ENCODE results near the gene COX4I2.

COX4I2 gene

GRCh38 chr20:31662372-31662854 is 24.7 kb downstream of the COX4I2 start:
- TF ChIP-seq CTCF (conservative IDR thresholded peaks at IDR 0.05; ENCODE audit: low read depth, low read length): no peak
- H3K4me3 ChIP-seq (ENCODE audit: low read depth, low read length): no peak overlapping the region
- DNase-seq (ENCODE audit: low read depth): no peak

- H3K4me3 ChIP-seq (ENCODE audit: low read depth, low read length): no peak overlapping the region
- TF ChIP-seq CTCF (conservative IDR thresholded peaks at IDR 0.05; ENCODE audit: low read depth, low read length): no peak
- DNase-seq (ENCODE audit: low read depth): peak; percentile 18
Measured at GRCh38 chr20:31663524-31663837, 25.8 kb downstream of the COX4I2 start.

- no peak overlapping the region for H3K4me3 ChIP-seq (ENCODE audit: low read depth, low read length)
- no peak for DNase-seq (ENCODE audit: low read depth)
Measured at GRCh38 chr20:31663838-31664695, 26.4 kb downstream of the COX4I2 start.

GRCh38 chr20:31664696-31665354 is 27.1 kb downstream of the COX4I2 start:
- TF ChIP-seq CTCF (conservative IDR thresholded peaks at IDR 0.05; ENCODE audit: low read depth, low read length): no peak
- H3K4me3 ChIP-seq (ENCODE audit: low read depth, low read length): no peak overlapping the region
- no peak for DNase-seq (ENCODE audit: low read depth)

More at GRCh38 chr20:31663838-31664695, 26.4 kb downstream of the COX4I2 start:
- TF ChIP-seq CTCF (conservative IDR thresholded peaks at IDR 0.05; ENCODE audit: low read depth, low read length): no peak

- H3K4me3 ChIP-seq (ENCODE audit: low read depth, low read length): no peak overlapping the region
- TF ChIP-seq CTCF (conservative IDR thresholded peaks at IDR 0.05; ENCODE audit: low read depth, low read length): no peak
- DNase-seq (ENCODE audit: low read depth): no peak
Measured at GRCh38 chr20:31665753-31666152, 28.0 kb downstream of the COX4I2 start.

GRCh38 chr20:31666258-31667042 is 28.7 kb downstream of the COX4I2 start:
- no peak for TF ChIP-seq CTCF (conservative IDR thresholded peaks at IDR 0.05; ENCODE audit: low read depth, low read length)
- DNase-seq (ENCODE audit: low read depth): no peak

More at GRCh38 chr20:31666258-31667042, 28.7 kb downstream of the COX4I2 start:
- no peak overlapping the region for H3K4me3 ChIP-seq (ENCODE audit: low read depth, low read length)
